Fibroblast of lung (primary cell): ENCODE measurements around the gene DTD1.

Source experiments
- CTCF ChIP-seq, 2 donors: IDR thresholded peaks in 1 of 2; conservative IDR thresholded peaks in 1 of 2; 1 replicate in 1 of 2; 2 replicates in 1 of 2; pipeline ENCODE4 v1.5.1; 2011 to 2012; ENCODE audit warnings: low read length in 2 of 2, control low read depth in 1 of 2, inconsistent platforms in 1 of 2, low read depth in 1 of 2, mild to moderate bottlenecking in 1 of 2
- EZH2 ChIP-seq: IDR thresholded peaks from 2 replicates; pipeline ENCODE4 v1.5.1; 2012; ENCODE audit warnings: low read length, control low read depth, mild to moderate bottlenecking; ENCODE audit errors: missing control alignments

- no peak for TF ChIP-seq EZH2
- no peak for TF ChIP-seq CTCF (conservative IDR thresholded peaks at IDR 0.05 in 1 of 2, IDR thresholded peaks at IDR 0.05 in 1 of 2; ENCODE audit: low read depth in 1 of 2, low read length in 2 of 2)
Measured at GRCh38 chr20:18567739-18568091, 20.1 kb upstream of the DTD1 start.
